Thoracic aorta (tissue), 2 donors: Measurements from ENCODE around the gene GOLGA5. TPM values are rescaled to one million over a fixed set of nuclear protein-coding genes. Genes with fewer than 3 reads are reported as not detected.
"Not testable (repeated sequence)": the region's sequence is repeated elsewhere in the genome, so short reads cannot be mapped to it uniquely, and the experiment has no call there.

Experiments used
- ATAC-seq: fragments of 150-250 bp; one replicate; pipeline ENCODE4 v1.8.0; 2017; ENCODE audit warnings: low read depth; ENCODE audit not compliant: insufficient number of reproducible peaks, low FRiP score
- DNase-seq: peaks from one replicate; pipeline ENCODE4 v3.0.0-alpha.2; 2020; ENCODE audit warnings: low spot score
- H3K27ac ChIP-seq, 2 donors: fragments of 200-600 bp; sonication (generic); 1 replicate in 1 of 2; 2 replicates in 1 of 2; pipeline ENCODE4 v1.5.1; 2016; ENCODE audit warnings: mild to moderate bottlenecking in 2 of 2, moderate library complexity in 2 of 2
- H3K27me3 ChIP-seq: fragments of 200-600 bp; sonication (generic); replicated peaks from 2 replicates; pipeline ENCODE4 v1.6.0; 2016; ENCODE audit warnings: mild to moderate bottlenecking; ENCODE audit not compliant: insufficient read depth
- H3K36me3 ChIP-seq: fragments of 200-600 bp; sonication (generic); one replicate; pipeline ENCODE4 v1.5.1; 2016
- H3K4me1 ChIP-seq, 2 donors: fragments of 200-600 bp; sonication (generic); 1 replicate in 1 of 2; 2 replicates in 1 of 2; pipeline versions ENCODE4 v1.5.1 to v1.6.0; 2016; ENCODE audit warnings: low read depth in 2 of 2, mild to moderate bottlenecking in 1 of 2; ENCODE audit not compliant: control insufficient read depth in 1 of 2
- H3K4me3 ChIP-seq: fragments of 200-600 bp; sonication (generic); 2 replicates; pipeline ENCODE4 v1.5.1; 2016; ENCODE audit warnings: mild to moderate bottlenecking
- H3K9me3 ChIP-seq: fragments of 200-600 bp; sonication (generic); 2 replicates; pipeline ENCODE4 v1.5.1; 2016
- CTCF ChIP-seq: fragments of 200-600 bp; sonication (generic); IDR thresholded peaks from one replicate; pipeline ENCODE4 v1.5.1; 2019; ENCODE audit warnings: antibody characterized with exemption
- total RNA-seq, 2 donors: library from RNA; depleted of rRNA; stranded (reverse); fragments of >200 nt; gene quantifications; one replicate each; pipeline versions ENCODE4 v1.1.0 to v1.2.3, GENCODE V29; 2016

GOLGA5 gene
- total RNA-seq, 2 donors from 2014 or later: 29.5 to 41.9 TPM

GRCh38 chr14:92848887-92849286 is 54.8 kb downstream of the GOLGA5 start:
- TF ChIP-seq CTCF: no peak
- Histone ChIP-seq H3K36me3 (peaks cover 3% of the 10 kb centered on the region), H3K4me3 (no peak overlapping the region), H3K4me1 (no peaks in the 10 kb centered on the region), H3K27me3 (no peaks in the 10 kb centered on the region), H3K9me3 (no peaks in the 10 kb centered on the region), H3K27ac (no peak overlapping the region)
- DNase-seq (no peak), ATAC-seq (no peak)

GRCh38 chr14:92850492-92850891 is 56.4 kb downstream of the GOLGA5 start:
- Histone ChIP-seq H3K27me3 (no peaks in the 10 kb centered on the region), H3K4me3 (no peak overlapping the region), H3K4me1 (no peaks in the 10 kb centered on the region), H3K9me3 (no peaks in the 10 kb centered on the region), H3K36me3 (peaks cover 3% of the 10 kb centered on the region), H3K27ac (no peak overlapping the region)
- no peak for ATAC-seq
- no peak for DNase-seq
- no peak for TF ChIP-seq CTCF

- H3K4me3 ChIP-seq, H3K27ac ChIP-seq, H3K9me3 ChIP-seq, H3K36me3 ChIP-seq, H3K27me3 ChIP-seq, H3K4me1 ChIP-seq, DNase-seq, ATAC-seq: not testable (repeated sequence)
Measured at GRCh38 chr14:92853136-92853535, 59.0 kb downstream of the GOLGA5 start.

GRCh38 chr14:92860049-92860840 is 66.1 kb downstream of the GOLGA5 start:
- DNase-seq: no peak

GRCh38 chr14:92861856-92862745 is 68.0 kb downstream of the GOLGA5 start:
- DNase-seq (no peak), ATAC-seq (no peak)
- TF ChIP-seq CTCF: no peak
- no peaks in the 10 kb centered on the region for H3K36me3 ChIP-seq
- no peaks in the 10 kb centered on the region for H3K4me1 ChIP-seq
- H3K9me3 ChIP-seq: peaks cover 4% of the 10 kb centered on the region
- H3K27ac ChIP-seq: no peak overlapping the region
- H3K27me3 ChIP-seq: no peaks in the 10 kb centered on the region
- H3K4me3 ChIP-seq: no peak overlapping the region

More at GRCh38 chr14:92860049-92860840, 66.1 kb downstream of the GOLGA5 start:
- no peak for ATAC-seq
- no peaks in the 10 kb centered on the region for H3K4me1 ChIP-seq
- no peak overlapping the region for H3K27ac ChIP-seq
- no peaks in the 10 kb centered on the region for H3K27me3 ChIP-seq
- H3K4me3 ChIP-seq: no peak overlapping the region
- H3K36me3 ChIP-seq: no peaks in the 10 kb centered on the region
- no peaks in the 10 kb centered on the region for H3K9me3 ChIP-seq
- no peak for TF ChIP-seq CTCF
